HG03196 (cell line): ENCODE results near the gene KRCC1.

Experiments used
- ATAC-seq: cut with Tn5 transposase; IDR thresholded peaks from one replicate; pipeline ENCODE4 v1.9.1; 2021; ENCODE audit not compliant: unreplicated experiment

Gene KRCC1

GRCh38 chr2:88077080-88077479, 21.5 kb upstream of the KRCC1 start:
- ATAC-seq, result no peak

GRCh38 chr2:88074854-88075292, 19.3 kb upstream of the KRCC1 start:
- ATAC-seq, result no peak

GRCh38 chr2:88074150-88074549, 18.6 kb upstream of the KRCC1 start:
- no peak for ATAC-seq

- no peak for ATAC-seq
These were observed 15.8 kb upstream of the KRCC1 start for GRCh38 chr2:88071365-88071764.

- no peak for ATAC-seq
These were observed 14.5 kb upstream of the KRCC1 start for GRCh38 chr2:88070055-88070454.

GRCh38 chr2:88069117-88069516, 13.5 kb upstream of the KRCC1 start:
- ATAC-seq, result no peak

GRCh38 chr2:88068044-88068443, 12.5 kb upstream of the KRCC1 start:
- ATAC-seq, result no peak

- no peak for ATAC-seq
These were observed 12.0 kb upstream of the KRCC1 start, which contains the start of gene SMYD1 for GRCh38 chr2:88067598-88067997. Gene SMYD1, plus strand, starts transcription at chr2:88067825. Its CDS starts 40 bp downstream, at chr2:88067865.

GRCh38 chr2:88067189-88067588, 11.6 kb upstream of the KRCC1 start:
- ATAC-seq, result no peak

GRCh38 chr2:88066543-88066942, 11.0 kb upstream of the KRCC1 start:
- ATAC-seq, result no peak

GRCh38 chr2:88061295-88061694, 5.7 kb upstream of the KRCC1 start:
- ATAC-seq, result no peak

- ATAC-seq, result no peak
These were observed 5.3 kb upstream of the KRCC1 start for GRCh38 chr2:88060907-88061275.

GRCh38 chr2:88059979-88060906, 4.7 kb upstream of the KRCC1 start:
- no peak for ATAC-seq

- no peak for ATAC-seq
These were observed 2.6 kb upstream of the KRCC1 start for GRCh38 chr2:88058191-88058590.

- ATAC-seq, result no peak
These were observed 1.9 kb upstream of the KRCC1 start for GRCh38 chr2:88057437-88057844.

- ATAC-seq, result no peak
These were observed 707 bp downstream of the KRCC1 start for GRCh38 chr2:88054782-88055370.

- no peak for ATAC-seq
These were observed 1.4 kb downstream of the KRCC1 start for GRCh38 chr2:88053934-88054781.

- no peak for ATAC-seq
These were observed 2.3 kb downstream of the KRCC1 start for GRCh38 chr2:88053296-88053695.

GRCh38 chr2:88051792-88052191, 3.8 kb downstream of the KRCC1 start:
- no peak for ATAC-seq

- peak; percentile 64 for ATAC-seq
These were observed 6.0 kb downstream of the KRCC1 start for GRCh38 chr2:88049622-88050021.

- no peak for ATAC-seq
These were observed 7.0 kb downstream of the KRCC1 start for GRCh38 chr2:88048541-88048940.
